ENCODE data around the gene PPM1F.
"Not testable (repeated sequence)": the region's sequence is repeated elsewhere in the genome, so short reads cannot be mapped to it uniquely, and the experiment has no call there.

The PPM1F gene

DNA sequence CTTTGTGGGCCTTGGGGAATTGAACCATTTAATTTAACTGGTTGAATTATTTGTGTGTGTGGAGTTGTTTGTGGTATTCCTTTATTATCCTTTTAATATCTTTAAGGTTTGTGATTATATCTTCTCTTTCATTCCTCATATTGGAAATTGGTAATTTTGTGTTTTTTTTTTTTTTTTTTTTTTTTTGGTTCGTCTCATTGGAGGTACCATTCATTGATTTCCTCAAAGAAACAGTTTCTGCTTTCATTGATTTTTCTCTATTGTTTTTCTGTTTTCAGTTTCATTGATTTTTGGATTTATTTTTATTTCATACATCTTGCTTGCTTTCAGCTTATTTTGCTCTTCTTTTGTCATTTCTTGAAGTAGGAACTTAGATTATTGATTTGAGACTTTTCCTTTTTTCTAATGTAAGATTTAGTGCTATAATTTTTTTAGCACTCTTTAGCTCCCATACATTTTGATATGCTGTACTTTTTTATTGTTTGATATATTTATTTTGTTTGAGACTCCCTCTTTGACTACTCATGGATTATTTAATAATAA, 54.2 kb downstream of the PPM1F start:
- TF ChIP-seq, protein P1, sequence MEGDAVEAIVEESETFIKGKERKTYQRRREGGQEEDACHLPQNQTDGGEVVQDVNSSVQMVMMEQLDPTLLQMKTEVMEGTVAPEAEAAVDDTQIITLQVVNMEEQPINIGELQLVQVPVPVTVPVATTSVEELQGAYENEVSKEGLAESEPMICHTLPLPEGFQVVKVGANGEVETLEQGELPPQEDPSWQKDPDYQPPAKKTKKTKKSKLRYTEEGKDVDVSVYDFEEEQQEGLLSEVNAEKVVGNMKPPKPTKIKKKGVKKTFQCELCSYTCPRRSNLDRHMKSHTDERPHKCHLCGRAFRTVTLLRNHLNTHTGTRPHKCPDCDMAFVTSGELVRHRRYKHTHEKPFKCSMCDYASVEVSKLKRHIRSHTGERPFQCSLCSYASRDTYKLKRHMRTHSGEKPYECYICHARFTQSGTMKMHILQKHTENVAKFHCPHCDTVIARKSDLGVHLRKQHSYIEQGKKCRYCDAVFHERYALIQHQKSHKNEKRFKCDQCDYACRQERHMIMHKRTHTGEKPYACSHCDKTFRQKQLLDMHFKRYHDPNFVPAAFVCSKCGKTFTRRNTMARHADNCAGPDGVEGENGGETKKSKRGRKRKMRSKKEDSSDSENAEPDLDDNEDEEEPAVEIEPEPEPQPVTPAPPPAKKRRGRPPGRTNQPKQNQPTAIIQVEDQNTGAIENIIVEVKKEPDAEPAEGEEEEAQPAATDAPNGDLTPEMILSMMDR (IDR thresholded peaks at IDR 0.05; ENCODE audit: low read depth, low read length): no peak
- no peak for DNase-seq (ENCODE audit: low read depth, low spot score)
- in situ Hi-C loops (cut with HindIII; ENCODE audit: low sequenced_read_pairs): no loop called here
- H3K4me3 ChIP-seq (ENCODE audit: low read depth, low read length): no peak overlapping the region

DNA sequence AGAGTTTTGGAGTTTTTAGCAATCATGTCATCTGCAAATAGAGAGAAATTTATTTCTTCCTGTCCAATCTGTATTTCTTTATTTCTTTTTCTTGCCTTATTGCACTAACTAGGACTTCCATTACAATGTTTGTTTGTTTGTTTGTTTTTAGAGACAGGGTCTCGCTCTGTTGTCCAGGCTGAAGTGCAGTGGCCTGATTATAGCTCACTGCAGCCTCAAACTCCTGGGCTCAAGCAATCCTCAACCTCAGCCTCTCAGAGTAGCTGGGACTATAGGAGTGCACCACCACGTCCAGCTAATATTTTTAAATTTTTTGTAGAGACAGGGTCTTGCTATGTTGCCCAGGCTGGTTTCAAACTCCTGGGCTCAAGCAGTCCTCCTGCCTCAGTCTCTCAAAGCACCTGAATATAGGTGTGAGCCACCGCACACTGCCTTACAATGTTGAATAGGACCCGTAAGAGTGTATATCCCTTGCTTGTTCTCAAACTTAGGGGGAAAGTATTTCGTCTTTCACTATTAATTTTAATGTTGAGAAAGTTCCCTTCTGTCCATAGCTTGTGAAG, 55.6 kb downstream of the PPM1F start:
- H3K4me3 ChIP-seq (ENCODE audit: low read depth, low read length): no peak overlapping the region
- TF ChIP-seq, protein P1 (IDR thresholded peaks at IDR 0.05; ENCODE audit: low read depth, low read length): no peak
- no peak for DNase-seq (ENCODE audit: low read depth, low spot score)
- in situ Hi-C loops (cut with HindIII; ENCODE audit: low sequenced_read_pairs): no loop called here

DNA sequence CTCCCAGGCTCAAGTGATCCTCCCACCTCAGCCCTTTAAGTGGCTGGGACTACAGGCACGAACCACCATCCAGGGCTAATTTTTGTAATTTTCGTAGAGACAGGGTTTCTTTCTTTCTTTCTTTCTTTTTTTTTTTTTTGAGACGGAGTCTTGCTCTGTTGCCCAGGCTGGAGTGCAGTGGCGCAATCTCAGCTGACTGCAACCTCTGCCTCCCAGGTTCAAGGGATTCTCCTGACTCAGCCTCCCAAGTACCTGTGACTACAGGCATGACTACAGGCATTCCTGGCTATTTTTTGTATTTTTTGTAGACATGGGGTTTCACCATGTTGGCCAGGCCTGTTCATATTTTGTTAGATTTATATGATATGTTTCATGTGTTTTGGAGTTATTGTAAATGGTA, 56.4 kb downstream of the PPM1F start:
- DNase-seq (ENCODE audit: low read depth, low spot score); H3K4me3 ChIP-seq (ENCODE audit: low read depth, low read length); in situ Hi-C loops (cut with HindIII; ENCODE audit: low sequenced_read_pairs): not testable (repeated sequence)

- H3K4me3 ChIP-seq (ENCODE audit: low read depth, low read length): no peak overlapping the region
- TF ChIP-seq, protein P1 (IDR thresholded peaks at IDR 0.05; ENCODE audit: low read depth, low read length): no peak
- in situ Hi-C loops (cut with HindIII; ENCODE audit: low sequenced_read_pairs): no loop called here
- no peak for DNase-seq (ENCODE audit: low read depth, low spot score)
These were observed 57.8 kb downstream of the PPM1F start for GRCh38 chr22:21894799-21895198.

- TF ChIP-seq, protein P1 (IDR thresholded peaks at IDR 0.05; ENCODE audit: low read depth, low read length): no peak
- no peak for DNase-seq (ENCODE audit: low read depth, low spot score)
- in situ Hi-C loops (cut with HindIII; ENCODE audit: low sequenced_read_pairs): no loop called here
- H3K4me3 ChIP-seq (ENCODE audit: low read depth, low read length): no peak overlapping the region
These were observed 63.2 kb downstream of the PPM1F start for GRCh38 chr22:21889251-21889990.

DNA sequence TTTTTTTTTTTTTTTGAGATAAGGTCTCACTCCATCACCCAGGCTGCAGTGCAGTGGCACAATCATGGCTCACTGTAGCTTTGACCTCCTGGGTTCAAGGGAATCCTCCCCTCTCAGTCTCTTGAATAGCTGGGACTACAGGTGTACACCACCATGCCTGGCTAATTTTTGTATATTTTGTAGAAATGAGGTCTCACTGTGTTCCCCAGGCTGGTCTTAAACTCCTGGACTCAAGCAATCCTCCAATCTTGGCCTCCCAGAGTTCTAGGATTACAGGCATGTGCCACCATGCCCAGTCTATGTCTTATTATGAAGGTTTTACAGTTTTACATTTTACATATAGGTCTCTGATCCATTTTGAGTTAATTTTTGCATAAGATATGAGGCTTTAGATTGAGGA, 64.8 kb downstream of the PPM1F start:
- DNase-seq (ENCODE audit: low read depth, low spot score): no peak
- TF ChIP-seq, protein P1 (IDR thresholded peaks at IDR 0.05; ENCODE audit: low read depth, low read length): no peak
- in situ Hi-C loops (cut with HindIII; ENCODE audit: low sequenced_read_pairs): no loop called here
- H3K4me3 ChIP-seq (ENCODE audit: low read depth, low read length): no peak overlapping the region

- H3K4me3 ChIP-seq (ENCODE audit: low read depth, low read length); in situ Hi-C loops (cut with HindIII; ENCODE audit: low sequenced_read_pairs); DNase-seq (ENCODE audit: low read depth, low spot score): not testable (repeated sequence)
These were observed 68.7 kb downstream of the PPM1F start for GRCh38 chr22:21883930-21884329.

DNA sequence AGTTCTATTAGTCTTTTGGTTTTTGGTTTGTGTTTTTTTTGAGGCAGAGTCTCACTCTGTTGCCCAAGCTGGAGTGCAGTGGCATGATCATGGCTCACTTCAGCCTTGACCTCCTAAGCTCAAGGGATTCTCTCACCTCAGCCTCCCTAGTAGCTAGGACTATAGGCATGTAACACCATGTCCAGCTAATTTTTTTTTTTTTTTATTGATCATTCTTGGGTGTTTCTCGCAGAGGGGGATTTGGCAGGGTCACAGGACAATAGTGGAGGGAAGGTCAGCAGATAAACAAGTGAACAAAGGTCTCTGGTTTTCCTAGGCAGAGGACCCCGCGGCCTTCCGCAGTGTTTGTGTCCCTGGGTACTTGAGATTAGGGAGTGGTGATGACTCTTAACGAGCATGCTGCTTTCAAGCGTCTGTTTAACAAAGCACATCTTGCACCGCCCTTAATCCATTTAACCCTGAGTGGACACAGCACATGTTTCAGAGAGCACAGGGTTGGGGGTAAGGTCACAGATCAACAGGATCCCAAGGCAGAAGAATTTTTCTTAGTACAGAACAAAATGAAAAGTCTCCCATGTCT, 69.8 kb downstream of the PPM1F start:
- in situ Hi-C loops (cut with HindIII; ENCODE audit: low sequenced_read_pairs); H3K4me3 ChIP-seq (ENCODE audit: low read depth, low read length); DNase-seq (ENCODE audit: low read depth, low spot score): not testable (repeated sequence)
